Measurements from ENCODE around the gene CATSPER4. TPM values are rescaled to one million over a fixed set of nuclear protein-coding genes. Genes with fewer than 3 reads are reported as not detected.

CATSPER4 gene
- total RNA-seq: not detected

GRCh38 chr1:26190373-26190987, at the start of gene CATSPER4:
TSS of gene CATSPER4 (plus strand) at chr1:26190602. CDS start at chr1:26190628, 26 bp downstream.
- WGBS, 2 donors: 48 to 56% methylated on average over 16 of the region's 16 CpGs
- no peak within 1 kb of the TSS for H3K4me3 ChIP-seq (ENCODE audit: low read depth, poor library complexity, severe bottlenecking)
- intact Hi-C loops (cut with DNase I; ENCODE audit: low total_unique reads): no loop called here
- DNase-seq (ENCODE audit: low spot score in 2 of 2): no peak
- TF ChIP-seq POLR2A (IDR thresholded peaks at IDR 0.05): no peak
- TF ChIP-seq CTCF (IDR thresholded peaks at IDR 0.05): no peak

- no peak overlapping the region for H3K4me3 ChIP-seq (ENCODE audit: low read depth, poor library complexity, severe bottlenecking)
- TF ChIP-seq CTCF (IDR thresholded peaks at IDR 0.05): no peak
- TF ChIP-seq POLR2A (IDR thresholded peaks at IDR 0.05): no peak
- DNase-seq (ENCODE audit: low spot score in 2 of 2): no peak
- intact Hi-C loops (cut with DNase I; ENCODE audit: low total_unique reads): no loop called here
- 66% methylated on average over 8 of the region's 8 CpGs for WGBS, 2 donors
Measured at GRCh38 chr1:26142159-26142558, 48.2 kb upstream of the CATSPER4 start.

GRCh38 chr1:26145041-26145959, 45.1 kb upstream of the CATSPER4 start:
- TF ChIP-seq POLR2A (IDR thresholded peaks at IDR 0.05) (no peak), CTCF (IDR thresholded peaks at IDR 0.05) (peak in 1 of 3 donors; percentile 29)
- intact Hi-C loops (cut with DNase I; ENCODE audit: low total_unique reads): loop anchor here (2.0 kb wide), 1 partner anchor 40 kb away; no protein-coding TSS in a partner anchor
- H3K4me3 ChIP-seq (ENCODE audit: low read depth, poor library complexity, severe bottlenecking): no peak overlapping the region
- 27 to 30% methylated on average over 19 of the region's 19 CpGs for WGBS, 2 donors
- peak; percentile 80 to 95 for DNase-seq (ENCODE audit: low spot score in 2 of 2)

DNA sequence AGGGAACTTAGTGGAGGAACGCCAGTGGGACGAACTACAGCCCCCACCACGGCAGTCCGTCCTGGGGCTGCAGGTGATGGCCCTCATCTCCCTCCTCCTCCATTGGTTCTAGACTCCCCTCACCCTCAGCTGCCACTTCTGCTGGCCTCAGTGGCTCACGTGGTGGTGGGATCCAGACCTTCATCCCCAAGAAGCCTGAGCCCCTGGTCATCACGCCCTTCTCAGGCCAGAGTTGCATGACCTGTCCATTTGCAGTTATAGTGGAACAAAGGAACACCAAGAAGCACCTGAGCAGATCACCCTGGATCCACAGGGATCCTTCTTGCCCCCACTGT, 44.5 kb upstream of the CATSPER4 start:
- DNase-seq (ENCODE audit: low spot score in 2 of 2): no peak
- WGBS, 2 donors: 48 to 51% methylated on average over 6 of the region's 6 CpGs
- no peak overlapping the region for H3K4me3 ChIP-seq (ENCODE audit: low read depth, poor library complexity, severe bottlenecking)
- intact Hi-C loops (cut with DNase I; ENCODE audit: low total_unique reads): loop anchor here (2.0 kb wide), 1 partner anchor 41 kb away; no protein-coding TSS in a partner anchor
- TF ChIP-seq CTCF (IDR thresholded peaks at IDR 0.05): no peak
- TF ChIP-seq POLR2A (IDR thresholded peaks at IDR 0.05): no peak

DNA sequence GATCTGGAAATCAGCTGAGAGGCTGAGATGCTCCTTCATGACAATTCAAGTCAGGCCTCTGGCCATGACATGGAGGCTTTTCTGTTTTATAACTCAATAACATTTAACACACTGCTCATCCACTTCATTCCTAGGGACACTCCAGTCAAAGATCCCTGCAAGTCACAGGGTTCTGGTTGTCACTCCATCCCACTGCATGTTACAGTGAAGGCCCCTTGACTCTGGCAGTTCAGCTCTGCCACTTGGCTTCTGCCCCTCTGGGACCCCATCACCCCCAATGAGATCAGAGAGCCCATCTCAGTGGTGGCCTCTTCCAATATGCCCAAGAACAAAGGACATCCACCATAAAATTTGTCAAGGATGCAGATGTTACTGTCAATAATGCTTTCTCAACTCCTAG, 41.5 kb upstream of the CATSPER4 start:
- intact Hi-C loops (cut with DNase I; ENCODE audit: low total_unique reads): no loop called here
- peak in 1 of 2 donors; percentile 23 for DNase-seq (ENCODE audit: low spot score in 2 of 2)
- no peak overlapping the region for H3K4me3 ChIP-seq (ENCODE audit: low read depth, poor library complexity, severe bottlenecking)
- TF ChIP-seq CTCF (IDR thresholded peaks at IDR 0.05): no peak
- TF ChIP-seq POLR2A (IDR thresholded peaks at IDR 0.05): no peak

All from lower leg skin (tissue), 4 donors.